Measurements from ENCODE around the gene RALGDS.

- TF ChIP-seq EZH2 (IDR thresholded peaks at IDR 0.05) (no peak), SP1 (IDR thresholded peaks at IDR 0.05; ENCODE audit: low read depth) (no peak), POLR2AphosphoS5 (IDR thresholded peaks at IDR 0.05; ENCODE audit: low read depth, low read length) (no peak), POLR2A (IDR thresholded peaks at IDR 0.05; ENCODE audit: borderline replicate concordance, extremely low read depth, insufficient read depth, insufficient read length) (no peak), CTCF (IDR thresholded peaks at IDR 0.05 in 2 of 3, conservative IDR thresholded peaks at IDR 0.05 in 1 of 3; ENCODE audit: borderline replicate concordance in 1 of 3, insufficient read depth in 1 of 3, low read depth in 2 of 3, low read length in 2 of 3) (no peak), REST (IDR thresholded peaks at IDR 0.05; ENCODE audit: low read depth) (no peak), ELF1 (IDR thresholded peaks at IDR 0.05; ENCODE audit: borderline replicate concordance, low read depth) (no peak), ZBTB33 (IDR thresholded peaks at IDR 0.05; ENCODE audit: extremely low read depth, insufficient replicate concordance, low read length) (no peak), JUND (IDR thresholded peaks at IDR 0.05) (no peak), CEBPB (IDR thresholded peaks at IDR 0.05; ENCODE audit: low read depth) (no peak), EZH2phosphoT487 (IDR thresholded peaks at IDR 0.05; ENCODE audit: borderline replicate concordance) (no peak)
Observed at GRCh38 chr9:133146746-133147411, 25.8 kb upstream of the RALGDS start.
